Anterior cingulate cortex (tissue), 58 donors: Measurements from ENCODE around the gene GCSH.

Source experiments
- DNase-seq, 58 donors: peaks; one replicate each; lab custom pipeline; 2025; lab: John Stamatoyannopoulos, UW

GCSH gene

GRCh38 chr16:81106826-81107503 is 10.8 kb upstream of the GCSH start:
- DNase-seq: no peak

GRCh38 chr16:81105946-81106345 is 9.8 kb upstream of the GCSH start:
- DNase-seq: no peak

GRCh38 chr16:81101702-81102101 is 5.5 kb upstream of the GCSH start:
- no peak for DNase-seq

GRCh38 chr16:81099958-81100357 is 3.8 kb upstream of the GCSH start:
- DNase-seq: no peak

GRCh38 chr16:81097230-81097629 is 1.0 kb upstream of the GCSH start:
- no peak for DNase-seq

- peak in 3 of 58 donors; percentile 33 to 38 (median 33) for DNase-seq
Observed at GRCh38 chr16:81096715-81097208, 567 bp upstream of the GCSH start.

- DNase-seq: no peak
Observed at GRCh38 chr16:81095653-81095952, 592 bp downstream of the GCSH start.

GRCh38 chr16:81094771-81095251 is 1.4 kb downstream of the GCSH start:
- DNase-seq: no peak

- DNase-seq: no peak
Observed at GRCh38 chr16:81088836-81089235, 7.4 kb downstream of the GCSH start.

GRCh38 chr16:81081014-81081413 is 15.2 kb downstream of the GCSH start:
- DNase-seq: no peak

GRCh38 chr16:81080233-81080632 is 16.0 kb downstream of the GCSH start:
- no peak for DNase-seq

GRCh38 chr16:81077076-81077940 is 18.9 kb downstream of the GCSH start, which contains the start of gene C16orf46:
TSS of gene C16orf46 (minus strand) at chr16:81077238. CDS start at chr16:81063955, 13,283 bp downstream.
- peak; percentile 82 to 99 (median 97) for DNase-seq

- DNase-seq: peak in 54 of 58 donors; percentile 73 to 99 (median 96)
Observed at GRCh38 chr16:81076566-81077075, 19.6 kb downstream of the GCSH start.

- no peak for DNase-seq
Observed at GRCh38 chr16:81073560-81074330, 22.4 kb downstream of the GCSH start.

GRCh38 chr16:81071805-81072204 is 24.4 kb downstream of the GCSH start:
- no peak for DNase-seq

GRCh38 chr16:81070979-81071378 is 25.2 kb downstream of the GCSH start:
- DNase-seq: no peak

- no peak for DNase-seq
Observed at GRCh38 chr16:81069063-81069462, 27.1 kb downstream of the GCSH start.

- DNase-seq: no peak
Observed at GRCh38 chr16:81067166-81067565, 29.0 kb downstream of the GCSH start.

- DNase-seq: peak in 2 of 58 donors; percentile 1
Observed at GRCh38 chr16:81066681-81067080, 29.5 kb downstream of the GCSH start.

GRCh38 chr16:81061871-81062608 is 34.2 kb downstream of the GCSH start:
- DNase-seq: no peak
